Panc1 (cell line): ENCODE measurements around the gene PTK7. TPM values are rescaled to one million over a fixed set of nuclear protein-coding genes. Genes with fewer than 3 reads are reported as not detected.

Source experiments
- ATAC-seq: fragments of 200-7000 bp; cut with Tn5 transposase; 2 replicates; pipeline ENCODE4 v1.9.1; 2020; ENCODE audit warnings: mild to moderate bottlenecking, moderate library complexity
- BruUV-seq: library from RNA; stranded (reverse); fragments of 400-500 nt; replicated peaks from 2 replicates; lab custom pipeline; 2021; lab: Mats Ljungman, UMichigan
- CTCF ChIA-PET: fragments of 300-600 bp; sonication (Branson Sonifier 250); formaldehyde crosslinking; loops from one replicate; lab custom pipeline; 2022; ENCODE audit warnings: antibody characterized with exemption; lab: Charles Lee
- POLR2A ChIA-PET: fragments of 300-600 bp; sonication (Branson Sonifier 250); formaldehyde crosslinking; loops from one replicate; lab custom pipeline; 2022; ENCODE audit warnings: antibody characterized with exemption; lab: Charles Lee
- DNase-seq: peaks from one replicate; pipeline ENCODE4 v3.0.0-alpha.2; 2010; ENCODE audit warnings: low read depth, low spot score
- H3K27ac ChIP-seq: 2 replicates; pipeline ENCODE4 v1.5.1; 2011; ENCODE audit warnings: mild to moderate bottlenecking, low read length, inconsistent platforms
- H3K27me3 ChIP-seq: fragments of 200-500 bp; sonication (Bioruptor generic); 2 replicates; pipeline ENCODE4 v1.6.0; 2014; ENCODE audit warnings: low read length, inconsistent platforms; ENCODE audit not compliant: control insufficient read depth, insufficient read depth
- H3K36me3 ChIP-seq: fragments of 200-500 bp; sonication (Bioruptor generic); 2 replicates; pipeline ENCODE4 v1.5.1; 2014; ENCODE audit warnings: inconsistent platforms, mild to moderate bottlenecking, low read length, moderate library complexity; ENCODE audit not compliant: control insufficient read depth, insufficient read depth
- H3K4me1 ChIP-seq: 2 replicates; pipeline ENCODE4 v1.5.1; 2011; ENCODE audit warnings: inconsistent platforms, mild to moderate bottlenecking, low read length, moderate library complexity; ENCODE audit not compliant: control insufficient read depth, insufficient read depth
- H3K4me3 ChIP-seq, 2 experiments: 2 replicates each; pipeline ENCODE4 v1.5.1; 2011 to 2012; ENCODE audit warnings: low read depth in 2 of 2, low read length in 2 of 2, mild to moderate bottlenecking in 2 of 2, inconsistent platforms in 1 of 2, moderate library complexity in 1 of 2
- H3K9me3 ChIP-seq: fragments of 200-500 bp; sonication (Bioruptor generic); 2 replicates; pipeline ENCODE4 v1.5.1; 2014; ENCODE audit warnings: low read depth, mild to moderate bottlenecking, inconsistent platforms, low read length, moderate library complexity; ENCODE audit not compliant: control insufficient read depth, insufficient read depth
- POLR2AphosphoS5 ChIP-seq: IDR thresholded peaks from 2 replicates; pipeline ENCODE4 v1.6.1; 2012; ENCODE audit warnings: mild to moderate bottlenecking, low read depth, low read length, moderate library complexity
- SIN3A ChIP-seq: IDR thresholded peaks from 2 replicates; pipeline ENCODE4 v1.6.1; 2012; ENCODE audit warnings: low read depth, mild to moderate bottlenecking, low read length, moderate library complexity, borderline replicate concordance; ENCODE audit not compliant: insufficient read depth
- TCF7L2 ChIP-seq: IDR thresholded peaks from 2 replicates; pipeline ENCODE4 v1.6.1; 2011; ENCODE audit warnings: mild to moderate bottlenecking, low read depth, low read length, inconsistent platforms
- in situ Hi-C: cut with HindIII; loops from 2 replicates; pipeline ENCODE4 v1.10.0; 2016; ENCODE audit warnings: low sequenced_read_pairs, low pct_unique_long_range_greater_than_20kb
- intact Hi-C: fragments of 100-400 bp; cut with micrococcal nuclease; formaldehyde crosslinking; loops from one replicate; pipeline ENCODE4 v1.10.0; 2022; ENCODE audit not compliant: unreplicated experiment
- total RNA-seq: library from RNA; stranded (reverse); gene quantifications from one replicate; pipeline ENCODE4 v1.2.1, GENCODE V29; 2021; ENCODE audit not compliant: unreplicated experiment
- TF ChIP-seq, protein P1 (sequence below): fragments of 450-650 bp; IDR thresholded peaks from 2 replicates; pipeline ENCODE4 v1.5.1; 2017; ENCODE audit warnings: mild to moderate bottlenecking
- TF ChIP-seq, protein P2 (sequence below), 2 experiments: IDR thresholded peaks; 2 replicates each; pipeline ENCODE4 v1.6.1; 2011 to 2012; ENCODE audit warnings: low read depth in 2 of 2, control low read depth in 1 of 2, low read length in 1 of 2, mild to moderate bottlenecking in 1 of 2, moderate library complexity in 1 of 2; ENCODE audit not compliant: insufficient read depth in 1 of 2

The PTK7 gene
- total RNA-seq, 1 experiment from 2014 or later, result 240 TPM

DNA sequence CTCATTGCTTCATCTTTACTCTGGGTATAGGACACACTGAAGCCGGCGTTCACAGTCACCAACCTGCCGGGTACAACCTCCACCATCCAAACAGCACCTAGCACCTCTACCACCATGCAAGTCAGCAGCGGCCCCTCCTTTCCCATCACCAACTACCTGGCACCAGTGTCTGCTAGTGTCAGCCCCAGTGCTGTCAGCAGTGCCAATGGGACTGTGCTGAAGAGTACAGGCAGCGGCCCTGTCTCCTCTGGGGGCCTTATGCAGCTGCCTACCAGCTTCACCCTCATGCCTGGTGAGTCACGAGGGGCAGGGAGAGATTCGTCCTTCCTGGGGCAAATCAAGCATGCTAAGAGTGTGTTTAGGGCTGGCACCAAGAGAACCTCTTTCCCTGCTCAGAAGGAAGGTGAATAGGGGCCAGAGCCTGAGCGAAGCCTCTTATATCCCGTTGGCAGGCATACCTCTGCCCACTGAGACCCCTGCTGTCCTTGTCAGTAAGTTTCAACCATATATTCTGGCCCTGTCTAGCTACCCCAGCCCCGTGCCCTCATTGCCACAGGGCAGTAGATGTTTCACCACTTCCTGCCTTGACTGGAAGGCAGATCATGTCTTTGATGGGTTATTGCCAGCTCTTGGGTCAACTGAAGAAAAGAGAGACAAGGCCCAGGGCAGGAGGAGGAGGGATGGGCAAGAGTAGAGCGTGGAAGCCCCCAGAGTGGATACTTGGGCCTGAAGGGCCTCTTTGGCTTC is 99.7 kb downstream of the PTK7 start:
- no TSS peak for BruUV-seq
- Histone ChIP-seq H3K4me3 (no peak overlapping the region), H3K36me3 (peaks cover 11% of the 10 kb centered on the region), H3K4me1 (peaks cover 23% of the 10 kb centered on the region), H3K9me3 (no peaks in the 10 kb centered on the region), H3K27ac (no peak overlapping the region), H3K27me3 (no peaks in the 10 kb centered on the region)
- ChIA-PET CTCF (no interaction called here), POLR2A (no interaction called here)
- intact Hi-C loops, result no loop called here
- ATAC-seq, result no peak
- in situ Hi-C loops, result no loop called here
- no peak for DNase-seq
- no peak for TF ChIP-seq POLR2AphosphoS5
- no peak for TF ChIP-seq SIN3A
- TF ChIP-seq, protein P1, sequence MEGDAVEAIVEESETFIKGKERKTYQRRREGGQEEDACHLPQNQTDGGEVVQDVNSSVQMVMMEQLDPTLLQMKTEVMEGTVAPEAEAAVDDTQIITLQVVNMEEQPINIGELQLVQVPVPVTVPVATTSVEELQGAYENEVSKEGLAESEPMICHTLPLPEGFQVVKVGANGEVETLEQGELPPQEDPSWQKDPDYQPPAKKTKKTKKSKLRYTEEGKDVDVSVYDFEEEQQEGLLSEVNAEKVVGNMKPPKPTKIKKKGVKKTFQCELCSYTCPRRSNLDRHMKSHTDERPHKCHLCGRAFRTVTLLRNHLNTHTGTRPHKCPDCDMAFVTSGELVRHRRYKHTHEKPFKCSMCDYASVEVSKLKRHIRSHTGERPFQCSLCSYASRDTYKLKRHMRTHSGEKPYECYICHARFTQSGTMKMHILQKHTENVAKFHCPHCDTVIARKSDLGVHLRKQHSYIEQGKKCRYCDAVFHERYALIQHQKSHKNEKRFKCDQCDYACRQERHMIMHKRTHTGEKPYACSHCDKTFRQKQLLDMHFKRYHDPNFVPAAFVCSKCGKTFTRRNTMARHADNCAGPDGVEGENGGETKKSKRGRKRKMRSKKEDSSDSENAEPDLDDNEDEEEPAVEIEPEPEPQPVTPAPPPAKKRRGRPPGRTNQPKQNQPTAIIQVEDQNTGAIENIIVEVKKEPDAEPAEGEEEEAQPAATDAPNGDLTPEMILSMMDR, result no peak
- no peak for TF ChIP-seq TCF7L2
- TF ChIP-seq, protein P2, sequence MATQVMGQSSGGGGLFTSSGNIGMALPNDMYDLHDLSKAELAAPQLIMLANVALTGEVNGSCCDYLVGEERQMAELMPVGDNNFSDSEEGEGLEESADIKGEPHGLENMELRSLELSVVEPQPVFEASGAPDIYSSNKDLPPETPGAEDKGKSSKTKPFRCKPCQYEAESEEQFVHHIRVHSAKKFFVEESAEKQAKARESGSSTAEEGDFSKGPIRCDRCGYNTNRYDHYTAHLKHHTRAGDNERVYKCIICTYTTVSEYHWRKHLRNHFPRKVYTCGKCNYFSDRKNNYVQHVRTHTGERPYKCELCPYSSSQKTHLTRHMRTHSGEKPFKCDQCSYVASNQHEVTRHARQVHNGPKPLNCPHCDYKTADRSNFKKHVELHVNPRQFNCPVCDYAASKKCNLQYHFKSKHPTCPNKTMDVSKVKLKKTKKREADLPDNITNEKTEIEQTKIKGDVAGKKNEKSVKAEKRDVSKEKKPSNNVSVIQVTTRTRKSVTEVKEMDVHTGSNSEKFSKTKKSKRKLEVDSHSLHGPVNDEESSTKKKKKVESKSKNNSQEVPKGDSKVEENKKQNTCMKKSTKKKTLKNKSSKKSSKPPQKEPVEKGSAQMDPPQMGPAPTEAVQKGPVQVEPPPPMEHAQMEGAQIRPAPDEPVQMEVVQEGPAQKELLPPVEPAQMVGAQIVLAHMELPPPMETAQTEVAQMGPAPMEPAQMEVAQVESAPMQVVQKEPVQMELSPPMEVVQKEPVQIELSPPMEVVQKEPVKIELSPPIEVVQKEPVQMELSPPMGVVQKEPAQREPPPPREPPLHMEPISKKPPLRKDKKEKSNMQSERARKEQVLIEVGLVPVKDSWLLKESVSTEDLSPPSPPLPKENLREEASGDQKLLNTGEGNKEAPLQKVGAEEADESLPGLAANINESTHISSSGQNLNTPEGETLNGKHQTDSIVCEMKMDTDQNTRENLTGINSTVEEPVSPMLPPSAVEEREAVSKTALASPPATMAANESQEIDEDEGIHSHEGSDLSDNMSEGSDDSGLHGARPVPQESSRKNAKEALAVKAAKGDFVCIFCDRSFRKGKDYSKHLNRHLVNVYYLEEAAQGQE (IDR thresholded peaks at IDR 0.05; ENCODE audit: insufficient read depth in 1 of 2, low read depth in 2 of 2, low read length in 1 of 2), result no peak

DNA sequence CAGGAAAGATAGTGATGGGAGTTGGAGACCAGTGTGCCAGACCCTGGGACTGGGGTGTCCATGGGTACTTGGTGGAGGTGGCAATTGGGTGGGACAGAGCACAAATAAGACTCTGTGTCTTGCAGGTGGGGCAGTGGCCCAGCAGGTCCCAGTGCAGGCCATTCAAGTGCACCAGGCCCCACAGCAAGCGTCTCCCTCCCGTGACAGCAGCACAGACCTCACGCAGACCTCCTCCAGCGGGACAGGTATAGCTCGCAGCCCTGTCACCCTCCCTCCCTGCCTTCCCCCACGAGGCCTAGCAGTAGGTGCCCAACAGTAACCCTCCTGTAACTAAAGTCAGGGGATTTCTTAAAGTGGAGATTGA is 100.3 kb downstream of the PTK7 start:
- H3K36me3 ChIP-seq, result peaks cover 11% of the 10 kb centered on the region
- ChIA-PET POLR2A (no interaction called here), CTCF (no interaction called here)
- intact Hi-C loops (no loop called here), in situ Hi-C loops (no loop called here)
- H3K27me3 ChIP-seq, result no peaks in the 10 kb centered on the region
- no TSS peak for BruUV-seq
- no peak overlapping the region for H3K4me3 ChIP-seq
- no peak for ATAC-seq
- TF ChIP-seq, protein P1, result no peak
- no peak for TF ChIP-seq POLR2AphosphoS5
- TF ChIP-seq TCF7L2, result no peak
- TF ChIP-seq, protein P2 (IDR thresholded peaks at IDR 0.05; ENCODE audit: insufficient read depth in 1 of 2, low read depth in 2 of 2, low read length in 1 of 2), result no peak
- TF ChIP-seq SIN3A, result no peak
- no peak for DNase-seq
- H3K4me1 ChIP-seq, result peaks cover 27% of the 10 kb centered on the region
- no peaks in the 10 kb centered on the region for H3K9me3 ChIP-seq
- H3K27ac ChIP-seq, result no peak overlapping the region
